HPDE6-E6E7 (cell line): ENCODE results near the gene DYSF.
"Not testable (repeated sequence)": the region's sequence is repeated elsewhere in the genome, so short reads cannot be mapped to it uniquely, and the experiment has no call there.

Experiments
- DNase-seq: peaks from one replicate; pipeline ENCODE4 v3.0.0; 2011; ENCODE audit warnings: missing footprints; ENCODE audit errors: extremely low spot score

Gene DYSF

GRCh38 chr2:71646028-71646427 is 192.7 kb downstream of the DYSF start:
- DNase-seq: no peak

- DNase-seq: no peak
These were observed 194.0 kb downstream of the DYSF start for GRCh38 chr2:71647356-71647755.

- DNase-seq: no peak
These were observed 202.1 kb downstream of the DYSF start for GRCh38 chr2:71655498-71655897.

GRCh38 chr2:71658256-71658655 is 204.9 kb downstream of the DYSF start:
- not testable (repeated sequence) for DNase-seq

- no peak for DNase-seq
These were observed 205.4 kb downstream of the DYSF start for GRCh38 chr2:71658771-71659170.

- DNase-seq: no peak
These were observed 206.6 kb downstream of the DYSF start for GRCh38 chr2:71659868-71660518.

- DNase-seq: no peak
These were observed 208.4 kb downstream of the DYSF start for GRCh38 chr2:71661782-71662181.

- no peak for DNase-seq
These were observed 209.5 kb downstream of the DYSF start for GRCh38 chr2:71662665-71663394.

- DNase-seq: no peak
These were observed 210.8 kb downstream of the DYSF start for GRCh38 chr2:71664161-71664560.

GRCh38 chr2:71665168-71666093 is 212.1 kb downstream of the DYSF start:
- DNase-seq: no peak

GRCh38 chr2:71666094-71666474 is 212.7 kb downstream of the DYSF start:
- no peak for DNase-seq

- no peak for DNase-seq
These were observed 214.2 kb downstream of the DYSF start for GRCh38 chr2:71667256-71668182.

GRCh38 chr2:71668326-71669057 is 215.1 kb downstream of the DYSF start:
- no peak for DNase-seq

GRCh38 chr2:71669058-71669456 is 215.7 kb downstream of the DYSF start:
- DNase-seq: no peak

- no peak for DNase-seq
These were observed 216.5 kb downstream of the DYSF start for GRCh38 chr2:71669628-71670429.

- DNase-seq: no peak
These were observed 217.1 kb downstream of the DYSF start for GRCh38 chr2:71670430-71670795.

GRCh38 chr2:71671203-71671854 is 218.0 kb downstream of the DYSF start:
- no peak for DNase-seq

- no peak for DNase-seq
These were observed 218.8 kb downstream of the DYSF start for GRCh38 chr2:71671895-71672825.
